Endothelial cell of umbilical vein (primary cell): ENCODE data around the gene TBATA. TPM values are rescaled to one million over a fixed set of nuclear protein-coding genes. Genes with fewer than 3 reads are reported as not detected.

ENCODE experiments used
- BruUV-seq: library from RNA; stranded (reverse); fragments of 400-500 nt; replicated peaks from 2 replicates; lab custom pipeline; 2021; lab: Mats Ljungman, UMichigan
- CTCF ChIA-PET: fragments of 300-600, 350-600 bp; sonication (Branson Sonifier 250); formaldehyde crosslinking; loops from one replicate; lab custom pipeline; 2021; ENCODE audit warnings: antibody characterized with exemption, inconsistent platforms; lab: Charles Lee
- POLR2A ChIA-PET: fragments of 300-600, 350-600 bp; sonication (Branson Sonifier 250); formaldehyde crosslinking; loops from one replicate; lab custom pipeline; 2021; ENCODE audit warnings: antibody characterized with exemption, inconsistent platforms; lab: Charles Lee
- DNase-seq: peaks from one replicate; pipeline ENCODE4 v3.0.0-alpha.2; 2011; ENCODE audit warnings: low read depth, low spot score
- FAIRE-seq: peaks from 2 replicates; lab custom pipeline; 2011; peaks lifted over from hg19 to GRCh38; lab: Jason Lieb, UNC
- H2AFZ ChIP-seq: 2 replicates; pipeline ENCODE4 v1.6.0; 2012; ENCODE audit warnings: low read depth, low read length, control low read depth, inconsistent platforms
- H3K27ac ChIP-seq: 2 replicates; pipeline ENCODE4 v1.5.1; 2011; ENCODE audit warnings: low read depth, mild to moderate bottlenecking, control low read depth, low read length, moderate library complexity; ENCODE audit not compliant: insufficient read depth
- H3K27me3 ChIP-seq, 2 experiments: 2 replicates each; pipeline versions ENCODE4 v1.6.0 to v1.6.1; 2011; ENCODE audit warnings: low read length in 2 of 2, mixed read lengths in 1 of 2; ENCODE audit not compliant: control insufficient read depth in 2 of 2, insufficient read depth in 2 of 2
- H3K36me3 ChIP-seq, 2 experiments: 2 replicates in 1 of 2; 3 replicates in 1 of 2; pipeline ENCODE4 v1.5.1; 2011; ENCODE audit warnings: low read length in 2 of 2, mild to moderate bottlenecking in 1 of 2, moderate library complexity in 1 of 2; ENCODE audit not compliant: control insufficient read depth in 2 of 2, insufficient read depth in 2 of 2; ENCODE audit errors: extremely low read depth in 1 of 2
- H3K4me1 ChIP-seq: 3 replicates; pipeline ENCODE4 v1.5.1; 2011; ENCODE audit warnings: mild to moderate bottlenecking, low read length; ENCODE audit not compliant: control insufficient read depth, insufficient read depth; ENCODE audit errors: extremely low read depth
- H3K4me2 ChIP-seq: 2 replicates; pipeline ENCODE4 v1.6.1; 2011; ENCODE audit warnings: low read length, control low read depth, mixed read lengths; ENCODE audit not compliant: insufficient read depth
- H3K4me3 ChIP-seq, 3 experiments: fragments of 200-600 bp in 1 of 3; sonication (generic), shearing (Covaris generic) in 1 of 3; replicated peaks in 1 of 3; 2 replicates each; pipeline ENCODE4 v1.5.1; 2011 to 2016; ENCODE audit warnings: control low read depth in 3 of 3, low read length in 3 of 3, mild to moderate bottlenecking in 2 of 3, inconsistent platforms in 1 of 3, low read depth in 1 of 3, moderate library complexity in 1 of 3; ENCODE audit not compliant: insufficient read depth in 1 of 3
- H3K79me2 ChIP-seq: 2 replicates; pipeline ENCODE4 v1.6.0; 2012; ENCODE audit warnings: low read length, inconsistent platforms; ENCODE audit not compliant: control insufficient read depth, insufficient read depth
- H3K9ac ChIP-seq: replicated peaks from 2 replicates; pipeline ENCODE3; 2011; ENCODE audit warnings: low read length, control low read depth; ENCODE audit not compliant: insufficient read depth; ENCODE audit errors: extremely low read depth
- H3K9me1 ChIP-seq: replicated peaks from 3 replicates; pipeline ENCODE4 v1.6.0; 2011; ENCODE audit warnings: mild to moderate bottlenecking, low read length; ENCODE audit not compliant: control insufficient read depth, insufficient read depth; ENCODE audit errors: extremely low read depth
- H3K9me3 ChIP-seq: replicated peaks from 2 replicates; pipeline ENCODE4 v1.5.1; 2012; ENCODE audit warnings: low read length, inconsistent platforms; ENCODE audit not compliant: control insufficient read depth, insufficient read depth
- H4K20me1 ChIP-seq: replicated peaks from 2 replicates; pipeline ENCODE3; 2011; ENCODE audit warnings: mild to moderate bottlenecking, low read length; ENCODE audit not compliant: control insufficient read depth, insufficient read depth; ENCODE audit errors: extremely low read depth
- EZH2 ChIP-seq: IDR thresholded peaks from 2 replicates; pipeline ENCODE4 v1.6.1; 2012; ENCODE audit warnings: borderline replicate concordance, low read depth, mild to moderate bottlenecking, moderate library complexity, low read length, inconsistent platforms; ENCODE audit not compliant: severe bottlenecking
- FOS ChIP-seq: IDR thresholded peaks from 2 replicates; pipeline ENCODE4 v1.6.1; 2011; ENCODE audit warnings: mild to moderate bottlenecking, low read length, moderate library complexity, borderline replicate concordance; ENCODE audit not compliant: insufficient read depth
- GATA2 ChIP-seq: IDR thresholded peaks from 2 replicates; pipeline ENCODE4 v1.7.0; 2011; ENCODE audit warnings: low read depth, mild to moderate bottlenecking, moderate library complexity, mixed read lengths, low read length; ENCODE audit not compliant: insufficient read length, insufficient read depth
- JUN ChIP-seq: IDR thresholded peaks from 2 replicates; pipeline ENCODE4 v1.6.1; 2011; ENCODE audit warnings: borderline replicate concordance, low read depth; ENCODE audit not compliant: insufficient read length, insufficient read depth
- MYC ChIP-seq: IDR thresholded peaks from one replicate; pipeline ENCODE4 v1.6.1; 2011; ENCODE audit warnings: mild to moderate bottlenecking, low read depth, low read length
- POLR2A ChIP-seq: IDR thresholded peaks from 2 replicates; pipeline ENCODE4 v1.6.1; 2012; ENCODE audit warnings: low read depth, mild to moderate bottlenecking, control low read depth, low read length
- POLR2AphosphoS5 ChIP-seq: IDR thresholded peaks from 2 replicates; pipeline ENCODE4 v1.6.1; 2012; ENCODE audit warnings: low read depth, mild to moderate bottlenecking, control low read depth, low read length, moderate library complexity; ENCODE audit not compliant: insufficient read depth
- dilution Hi-C: fragments of 300-500 bp; cut with MboI; formaldehyde crosslinking; loops from one replicate; pipeline ENCODE4 v1.15.0; 2019; ENCODE audit warnings: low sequenced_read_pairs; ENCODE audit not compliant: extremely low pct_ligation_motif_present
- intact Hi-C: fragments of 100-400 bp; cut with micrococcal nuclease; formaldehyde crosslinking; loops from one replicate; pipeline ENCODE4 v1.10.0; 2022
- polyA plus RNA-seq, 4 experiments: library from polyadenylated mRNA; depleted of rRNA in 3 of 4; stranded (reverse) in 3 of 4; unstranded in 1 of 4; fragments of >200 nt; gene quantifications; 2 replicates each; pipeline versions ENCODE4 v1.2.1 to v1.2.3, GENCODE V29; 2011 to 2012; ENCODE audit warnings: missing spikeins in 1 of 4
- total RNA-seq: library from RNA; stranded (reverse); gene quantifications from 2 replicates; pipeline ENCODE4 v1.2.3, GENCODE V29; 2021
- TF ChIP-seq, protein P1 (sequence below): IDR thresholded peaks from 2 replicates; pipeline ENCODE4 v1.6.1; 2011; ENCODE audit not compliant: insufficient read depth, insufficient read length
- TF ChIP-seq, protein P2 (sequence below), 2 donors: IDR thresholded peaks; 1 replicate in 1 of 2; 2 replicates in 1 of 2; pipeline ENCODE4 v1.5.1; 2011; ENCODE audit warnings: low read length in 2 of 2, mild to moderate bottlenecking in 2 of 2, moderate library complexity in 2 of 2, control low read depth in 1 of 2, inconsistent platforms in 1 of 2, low read depth in 1 of 2; ENCODE audit not compliant: insufficient read depth in 1 of 2; ENCODE audit errors: extremely low read depth in 1 of 2

TBATA gene
- total and polyA plus RNA-seq, 2 donors (not counting 3 experiments of a cell fraction or from before 2014, with no cell fraction given): not detected

DNA sequence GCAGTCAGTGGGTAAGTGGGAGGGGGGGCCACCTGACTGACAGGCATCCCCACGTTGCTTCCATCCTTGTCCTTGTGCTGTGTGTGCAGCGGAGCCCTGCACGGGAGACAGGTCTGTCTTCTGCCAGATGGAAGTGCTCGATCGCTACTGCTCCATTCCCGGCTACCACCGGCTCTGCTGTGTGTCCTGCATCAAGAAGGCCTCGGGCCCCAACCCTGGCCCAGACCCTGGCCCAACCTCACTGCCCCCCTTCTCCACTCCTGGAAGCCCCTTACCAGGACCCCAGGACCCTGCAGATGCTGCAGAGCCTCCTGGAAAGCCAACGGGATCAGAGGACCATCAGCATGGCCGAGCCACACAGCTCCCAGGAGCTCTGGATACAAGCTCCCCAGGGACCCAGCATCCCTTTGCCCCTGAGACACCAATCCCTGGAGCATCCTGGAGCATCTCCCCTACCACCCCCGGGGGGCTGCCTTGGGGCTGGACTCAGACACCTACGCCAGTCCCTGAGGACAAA lies 24.8 kb downstream of the TBATA start:
- peaks cover 0 to 3% of the 10 kb centered on the region in 2 experiments for H3K27me3 ChIP-seq
- intact Hi-C loops: no loop called here

More for the DNA sequence above, 24.8 kb downstream of the TBATA start:
- FAIRE-seq (no peak), DNase-seq (no peak)
- no peaks in the 10 kb centered on the region for H4K20me1 ChIP-seq
- BruUV-seq: no TSS peak
- no peaks in the 10 kb centered on the region for H3K9me1 ChIP-seq
- H3K4me2 ChIP-seq: no peak overlapping the region
- POLR2A ChIA-PET: interaction anchor here (0.6 kb wide), 1 partner anchor 92 kb away, joined by 3 read pairs; no protein-coding TSS in a partner anchor
- H2AFZ ChIP-seq: no peak overlapping the region
- H3K4me1 ChIP-seq: no peaks in the 10 kb centered on the region
- CTCF ChIA-PET: interaction anchor here (0.8 to 3.6 kb wide), 8 partner anchors 9 to 539 kb away, joined by 3 to 32 read pairs (median 4); no protein-coding TSS in a partner anchor
- no peaks in the 10 kb centered on the region for H3K36me3 ChIP-seq
- H3K9me3 ChIP-seq: no peaks in the 10 kb centered on the region
- dilution Hi-C loops: no loop called here
- no peaks in the 10 kb centered on the region for H3K79me2 ChIP-seq
- no peak overlapping the region for H3K4me3 ChIP-seq
- H3K9ac ChIP-seq: no peak overlapping the region
- H3K27ac ChIP-seq: no peak overlapping the region
- TF ChIP-seq POLR2AphosphoS5 (no peak), POLR2A (no peak), GATA2 (no peak), JUN (no peak), FOS (no peak), MYC (no peak), EZH2 (no peak)
- TF ChIP-seq, protein P1, sequence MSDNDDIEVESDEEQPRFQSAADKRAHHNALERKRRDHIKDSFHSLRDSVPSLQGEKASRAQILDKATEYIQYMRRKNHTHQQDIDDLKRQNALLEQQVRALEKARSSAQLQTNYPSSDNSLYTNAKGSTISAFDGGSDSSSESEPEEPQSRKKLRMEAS: no peak
- TF ChIP-seq, protein P2, sequence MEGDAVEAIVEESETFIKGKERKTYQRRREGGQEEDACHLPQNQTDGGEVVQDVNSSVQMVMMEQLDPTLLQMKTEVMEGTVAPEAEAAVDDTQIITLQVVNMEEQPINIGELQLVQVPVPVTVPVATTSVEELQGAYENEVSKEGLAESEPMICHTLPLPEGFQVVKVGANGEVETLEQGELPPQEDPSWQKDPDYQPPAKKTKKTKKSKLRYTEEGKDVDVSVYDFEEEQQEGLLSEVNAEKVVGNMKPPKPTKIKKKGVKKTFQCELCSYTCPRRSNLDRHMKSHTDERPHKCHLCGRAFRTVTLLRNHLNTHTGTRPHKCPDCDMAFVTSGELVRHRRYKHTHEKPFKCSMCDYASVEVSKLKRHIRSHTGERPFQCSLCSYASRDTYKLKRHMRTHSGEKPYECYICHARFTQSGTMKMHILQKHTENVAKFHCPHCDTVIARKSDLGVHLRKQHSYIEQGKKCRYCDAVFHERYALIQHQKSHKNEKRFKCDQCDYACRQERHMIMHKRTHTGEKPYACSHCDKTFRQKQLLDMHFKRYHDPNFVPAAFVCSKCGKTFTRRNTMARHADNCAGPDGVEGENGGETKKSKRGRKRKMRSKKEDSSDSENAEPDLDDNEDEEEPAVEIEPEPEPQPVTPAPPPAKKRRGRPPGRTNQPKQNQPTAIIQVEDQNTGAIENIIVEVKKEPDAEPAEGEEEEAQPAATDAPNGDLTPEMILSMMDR (IDR thresholded peaks at IDR 0.05; ENCODE audit: extremely low read depth in 1 of 2, insufficient read depth in 1 of 2, low read depth in 1 of 2, low read length in 2 of 2): no peak
